ENCODE data around the gene NKD2.

Gene NKD2

GRCh38 chr5:1006656-1007071 lies 1.9 kb upstream of the NKD2 start:
- TF ChIP-seq ZFX (IDR thresholded peaks at IDR 0.05; ENCODE audit: borderline replicate concordance) (no peak), CTCF (IDR thresholded peaks at IDR 0.05) (no peak)
- no peak overlapping the region for H3K27ac ChIP-seq

GRCh38 chr5:1007221-1007680 lies 1.4 kb upstream of the NKD2 start:
- H3K27ac ChIP-seq: no peak overlapping the region
- TF ChIP-seq ZFX (IDR thresholded peaks at IDR 0.05; ENCODE audit: borderline replicate concordance) (no peak), CTCF (IDR thresholded peaks at IDR 0.05) (no peak)

GRCh38 chr5:1007681-1008450 lies 736 bp upstream of the NKD2 start:
- H3K27ac ChIP-seq: no peak overlapping the region
- no peak for TF ChIP-seq ZFX (IDR thresholded peaks at IDR 0.05; ENCODE audit: borderline replicate concordance)
- TF ChIP-seq CTCF (IDR thresholded peaks at IDR 0.05): no peak

GRCh38 chr5:1009359-1010180 lies 968 bp downstream of the NKD2 start:
- TF ChIP-seq ZFX (IDR thresholded peaks at IDR 0.05; ENCODE audit: borderline replicate concordance) (no peak), CTCF (IDR thresholded peaks at IDR 0.05) (no peak)
- no peak overlapping the region for H3K27ac ChIP-seq

GRCh38 chr5:1010181-1010510 lies 1.5 kb downstream of the NKD2 start:
- H3K27ac ChIP-seq: no peak overlapping the region
- TF ChIP-seq ZFX (IDR thresholded peaks at IDR 0.05; ENCODE audit: borderline replicate concordance) (no peak), CTCF (IDR thresholded peaks at IDR 0.05) (no peak)

- H3K27ac ChIP-seq: no peak overlapping the region
- TF ChIP-seq CTCF (IDR thresholded peaks at IDR 0.05) (no peak), ZFX (IDR thresholded peaks at IDR 0.05; ENCODE audit: borderline replicate concordance) (no peak)
These were observed 2.0 kb downstream of the NKD2 start for GRCh38 chr5:1010641-1011046.

- no peak overlapping the region for H3K27ac ChIP-seq
- TF ChIP-seq CTCF (IDR thresholded peaks at IDR 0.05) (peak; percentile 93), ZFX (IDR thresholded peaks at IDR 0.05; ENCODE audit: borderline replicate concordance) (no peak)
These were observed 2.6 kb downstream of the NKD2 start for GRCh38 chr5:1011226-1011631.
